Measurements from ENCODE around the gene GALNT12. TPM values are rescaled to one million over a fixed set of nuclear protein-coding genes. Genes with fewer than 3 reads are reported as not detected.

Gene GALNT12
- total and polyA plus RNA-seq, 3 experiments from 2014 or later, result 4.7 to 5.2 (median 4.9) TPM

DNA sequence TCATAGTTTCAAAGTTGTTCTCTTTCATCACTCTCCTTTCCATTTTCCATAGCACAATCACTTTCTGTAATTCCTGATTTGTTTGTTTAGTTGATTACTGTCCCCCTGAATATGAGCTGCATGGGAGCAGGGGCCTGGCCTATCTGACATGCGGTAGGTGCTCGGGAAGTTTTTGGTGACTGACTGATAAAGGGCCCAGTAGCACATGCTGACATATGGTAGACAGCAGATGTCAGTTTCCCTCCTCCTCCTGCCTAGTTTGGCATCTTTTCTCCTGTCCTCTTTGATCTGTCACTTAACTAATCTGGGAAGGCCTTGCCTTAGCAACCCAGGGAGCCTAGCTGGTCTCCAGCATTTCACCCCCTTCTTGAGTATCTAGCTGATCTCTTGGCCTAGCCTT, 14.4 kb downstream of the GALNT12 start:
- H3K36me3 ChIP-seq (ENCODE audit: insufficient read depth, low read length), result no peaks in the 10 kb centered on the region
- no peak overlapping the region for H3K27ac Mint-ChIP-seq
- H3K27ac ChIP-seq (ENCODE audit: low read depth, low read length), result no peak overlapping the region
- peaks cover 0 to 3% of the 10 kb centered on the region in 2 donors for H3K27me3 Mint-ChIP-seq
- H3K4me3 ChIP-seq (ENCODE audit: low read length), result no peak overlapping the region
- POLR2A ChIA-PET, result no interaction called here
- no peak for DNase-seq
- peaks cover 0 to 9% (median 0%) of the 10 kb centered on the region in 3 donors for H3K4me1 Mint-ChIP-seq
- H3K36me3 Mint-ChIP-seq, result peaks cover 0 to 31% (median 21%) of the 10 kb centered on the region in 3 donors
- H3K4me3 Mint-ChIP-seq, result no peak overlapping the region
- H3K9me3 Mint-ChIP-seq, result peaks cover 0 to 3% (median 0%) of the 10 kb centered on the region in 5 donors
- no peaks in the 10 kb centered on the region for H3K27me3 ChIP-seq (ENCODE audit: insufficient read depth, low read length, poor library complexity, severe bottlenecking)
- CTCF ChIA-PET, result interaction anchor here (1.0 kb wide), 1 partner anchor 15 kb away, joined by 3 read pairs; no protein-coding TSS in a partner anchor
- no peaks in the 10 kb centered on the region for H3K9me3 ChIP-seq (ENCODE audit: low read length)
- H3K4me1 ChIP-seq (ENCODE audit: insufficient read depth, low read length), result no peaks in the 10 kb centered on the region

DNA sequence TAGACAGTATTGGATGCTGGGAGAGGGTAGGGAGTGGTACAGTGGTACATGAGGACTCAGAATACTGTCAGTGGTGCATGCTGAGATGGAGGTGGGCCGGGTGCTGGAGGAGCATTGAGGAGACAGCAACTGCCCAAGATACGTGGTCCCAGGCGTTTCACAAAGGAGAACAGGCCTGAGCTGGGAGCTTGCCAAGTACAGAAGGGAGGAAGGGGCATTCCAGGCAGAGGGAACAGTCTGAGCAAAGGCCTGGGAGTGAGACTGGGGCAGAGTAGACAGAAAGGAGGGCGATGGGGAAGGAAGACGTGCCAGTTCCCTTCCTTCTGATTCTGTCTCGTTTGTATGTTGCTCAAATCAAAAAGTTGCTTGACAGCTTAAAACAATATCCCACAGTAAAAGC, 15.2 kb downstream of the GALNT12 start:
- Mint-ChIP-seq H3K9me3 (peaks cover 0 to 3% (median 0%) of the 10 kb centered on the region in 5 donors), H3K4me3 (no peak overlapping the region), H3K4me1 (peaks cover 0 to 9% (median 0%) of the 10 kb centered on the region in 3 donors), H3K36me3 (peaks cover 2 to 29% (median 24%) of the 10 kb centered on the region in 3 donors), H3K27me3 (peaks cover 0 to 3% of the 10 kb centered on the region in 2 donors), H3K27ac (no peak overlapping the region)
- POLR2A ChIA-PET, result no interaction called here
- DNase-seq, result no peak
- Histone ChIP-seq H3K9me3 (ENCODE audit: low read length) (no peaks in the 10 kb centered on the region), H3K4me3 (ENCODE audit: low read length) (no peak overlapping the region), H3K36me3 (ENCODE audit: insufficient read depth, low read length) (no peaks in the 10 kb centered on the region), H3K4me1 (ENCODE audit: insufficient read depth, low read length) (no peaks in the 10 kb centered on the region), H3K27ac (ENCODE audit: low read depth, low read length) (no peak overlapping the region), H3K27me3 (ENCODE audit: insufficient read depth, low read length, poor library complexity, severe bottlenecking) (no peaks in the 10 kb centered on the region)
- CTCF ChIA-PET, result interaction anchor here (1.0 kb wide), 1 partner anchor 16 kb away, joined by 3 read pairs; no protein-coding TSS in a partner anchor

DNA sequence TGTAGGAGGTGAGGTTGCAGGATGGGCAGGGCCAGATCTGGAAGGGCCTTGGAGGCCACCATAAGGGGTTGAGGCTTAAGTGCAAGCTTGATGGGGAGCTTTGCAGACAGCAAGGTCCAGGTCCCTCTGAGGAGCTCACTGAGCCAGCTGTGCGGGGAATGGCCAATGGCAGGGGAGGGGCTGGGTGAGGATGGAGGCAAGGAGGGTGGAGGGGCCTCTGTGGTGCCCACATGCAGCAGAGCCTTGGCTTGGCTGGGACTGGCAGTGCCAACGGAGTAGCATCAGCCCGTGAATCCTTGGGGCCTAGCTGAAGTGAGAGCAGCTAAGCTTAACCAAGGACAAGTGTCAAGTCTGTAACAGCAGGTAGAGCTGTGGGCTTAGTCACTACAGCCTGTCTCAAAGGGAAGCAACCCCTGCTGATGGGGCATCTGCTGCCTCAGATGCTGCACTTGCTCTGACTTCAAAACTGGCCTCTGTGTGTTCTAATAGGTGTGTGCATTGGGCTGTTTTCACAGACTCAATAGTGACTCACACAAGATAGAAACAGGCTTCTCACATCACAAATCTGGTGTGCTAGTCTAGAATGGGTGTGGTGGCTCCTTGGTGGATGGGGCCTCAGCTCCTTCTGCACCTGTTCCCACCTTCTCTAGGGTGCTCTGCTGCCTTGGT, 16.3 kb downstream of the GALNT12 start:
- Histone ChIP-seq H3K4me1 (ENCODE audit: insufficient read depth, low read length) (no peaks in the 10 kb centered on the region), H3K36me3 (ENCODE audit: insufficient read depth, low read length) (no peaks in the 10 kb centered on the region), H3K27me3 (ENCODE audit: insufficient read depth, low read length, poor library complexity, severe bottlenecking) (no peaks in the 10 kb centered on the region), H3K9me3 (ENCODE audit: low read length) (no peaks in the 10 kb centered on the region), H3K4me3 (ENCODE audit: low read length) (no peak overlapping the region), H3K27ac (ENCODE audit: low read depth, low read length) (no peak overlapping the region)
- H3K9me3 Mint-ChIP-seq, result peaks cover 0 to 2% (median 0%) of the 10 kb centered on the region in 5 donors
- CTCF ChIA-PET, result no interaction called here
- peaks cover 0 to 3% of the 10 kb centered on the region in 2 donors for H3K27me3 Mint-ChIP-seq
- peaks cover 0 to 9% (median 0%) of the 10 kb centered on the region in 3 donors for H3K4me1 Mint-ChIP-seq
- H3K36me3 Mint-ChIP-seq, result peaks cover 2 to 33% (median 15%) of the 10 kb centered on the region in 3 donors
- DNase-seq, result no peak
- peak overlapping the region in 1 of 8 donors; percentile 7 for H3K27ac Mint-ChIP-seq
- POLR2A ChIA-PET, result no interaction called here
- H3K4me3 Mint-ChIP-seq, result no peak overlapping the region

DNA sequence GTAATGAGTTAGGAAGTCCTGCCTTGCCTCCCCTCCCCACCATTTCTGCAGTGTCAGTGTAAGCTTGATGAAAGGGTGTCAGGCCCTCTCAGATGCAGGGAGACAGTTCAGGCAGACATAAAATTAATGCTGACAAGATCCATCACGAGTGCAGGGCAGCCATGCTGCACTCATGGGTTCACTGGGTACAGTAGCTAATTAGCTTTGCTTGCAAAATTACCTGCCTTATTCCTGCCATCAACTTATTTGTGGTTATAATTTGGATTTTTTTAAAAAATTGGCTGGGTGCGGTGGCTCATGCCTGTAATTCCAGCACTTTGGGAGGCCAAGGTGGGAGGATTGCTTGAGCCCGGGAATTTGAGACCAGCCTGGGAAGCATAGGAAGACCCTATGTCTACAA, 17.9 kb downstream of the GALNT12 start:
- H3K27me3 Mint-ChIP-seq, result peaks cover 0 to 3% of the 10 kb centered on the region in 2 donors
- Histone ChIP-seq H3K4me3 (ENCODE audit: low read length) (no peak overlapping the region), H3K9me3 (ENCODE audit: low read length) (no peaks in the 10 kb centered on the region), H3K27me3 (ENCODE audit: insufficient read depth, low read length, poor library complexity, severe bottlenecking) (no peaks in the 10 kb centered on the region), H3K36me3 (ENCODE audit: insufficient read depth, low read length) (no peaks in the 10 kb centered on the region), H3K4me1 (ENCODE audit: insufficient read depth, low read length) (no peaks in the 10 kb centered on the region), H3K27ac (ENCODE audit: low read depth, low read length) (no peak overlapping the region)
- no peaks in the 10 kb centered on the region for H3K9me3 Mint-ChIP-seq
- peaks cover 4 to 35% (median 6%) of the 10 kb centered on the region in 3 donors for H3K36me3 Mint-ChIP-seq
- no peak overlapping the region for H3K4me3 Mint-ChIP-seq
- ChIA-PET CTCF (no interaction called here), POLR2A (no interaction called here)
- no peaks in the 10 kb centered on the region for H3K4me1 Mint-ChIP-seq
- H3K27ac Mint-ChIP-seq, result no peak overlapping the region
- DNase-seq, result no peak

DNA sequence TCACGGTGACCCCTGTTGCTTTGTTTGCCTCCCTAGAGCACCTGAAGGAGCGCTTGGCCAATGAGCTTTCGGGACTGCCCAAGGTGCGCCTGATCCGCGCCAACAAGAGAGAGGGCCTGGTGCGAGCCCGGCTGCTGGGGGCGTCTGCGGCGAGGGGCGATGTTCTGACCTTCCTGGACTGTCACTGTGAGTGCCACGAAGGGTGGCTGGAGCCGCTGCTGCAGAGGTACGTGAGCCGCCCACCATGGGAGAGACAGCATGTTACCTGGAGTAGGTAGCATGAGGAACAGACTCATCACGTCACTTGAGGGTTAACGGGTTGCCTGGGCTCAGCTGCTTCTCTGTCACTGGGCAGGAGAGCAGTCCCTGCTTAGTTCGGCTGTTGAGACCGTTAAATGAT, 19.2 kb downstream of the GALNT12 start:
- CTCF ChIA-PET, result no interaction called here
- Mint-ChIP-seq H3K4me1 (no peaks in the 10 kb centered on the region), H3K27ac (no peak overlapping the region), H3K4me3 (no peak overlapping the region), H3K36me3 (peaks cover 4 to 42% (median 6%) of the 10 kb centered on the region in 3 donors), H3K9me3 (no peaks in the 10 kb centered on the region), H3K27me3 (peaks cover 0 to 3% of the 10 kb centered on the region in 2 donors)
- no peaks in the 10 kb centered on the region for H3K36me3 ChIP-seq (ENCODE audit: insufficient read depth, low read length)
- H3K27me3 ChIP-seq (ENCODE audit: insufficient read depth, low read length, poor library complexity, severe bottlenecking), result no peaks in the 10 kb centered on the region
- no peaks in the 10 kb centered on the region for H3K4me1 ChIP-seq (ENCODE audit: insufficient read depth, low read length)
- POLR2A ChIA-PET, result no interaction called here
- H3K27ac ChIP-seq (ENCODE audit: low read depth, low read length), result no peak overlapping the region
- H3K4me3 ChIP-seq (ENCODE audit: low read length), result no peak overlapping the region
- no peaks in the 10 kb centered on the region for H3K9me3 ChIP-seq (ENCODE audit: low read length)
- DNase-seq, result no peak

DNA sequence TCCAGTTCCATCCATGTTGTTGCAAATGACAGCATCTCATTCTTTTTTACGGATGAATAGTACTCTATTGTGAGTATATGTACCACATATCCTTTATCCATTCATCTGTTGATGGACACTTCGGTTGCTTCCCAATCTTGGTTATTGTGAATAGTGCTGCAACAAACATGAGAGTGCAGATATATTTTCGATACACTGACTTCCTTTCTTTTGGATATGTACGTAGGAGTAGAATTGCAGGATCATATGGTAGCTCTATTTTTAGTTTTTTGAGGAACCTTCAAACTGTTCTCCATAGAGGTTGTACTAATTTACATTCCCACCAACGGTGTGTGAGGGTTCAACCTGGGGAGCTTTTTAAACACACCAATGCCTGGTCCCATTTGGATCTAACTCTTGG, 22.3 kb downstream of the GALNT12 start:
- Histone ChIP-seq H3K27ac (ENCODE audit: low read depth, low read length) (no peak overlapping the region), H3K36me3 (ENCODE audit: insufficient read depth, low read length) (no peaks in the 10 kb centered on the region), H3K4me3 (ENCODE audit: low read length) (no peak overlapping the region), H3K27me3 (ENCODE audit: insufficient read depth, low read length, poor library complexity, severe bottlenecking) (no peaks in the 10 kb centered on the region), H3K4me1 (ENCODE audit: insufficient read depth, low read length) (no peaks in the 10 kb centered on the region), H3K9me3 (ENCODE audit: low read length) (no peaks in the 10 kb centered on the region)
- Mint-ChIP-seq H3K27me3 (no peaks in the 10 kb centered on the region), H3K4me1 (no peaks in the 10 kb centered on the region), H3K9me3 (no peaks in the 10 kb centered on the region), H3K4me3 (no peak overlapping the region), H3K36me3 (peaks cover 4 to 47% (median 12%) of the 10 kb centered on the region in 3 donors), H3K27ac (no peak overlapping the region)
- CTCF ChIA-PET, result no interaction called here
- DNase-seq, result no peak
- POLR2A ChIA-PET, result no interaction called here

DNA sequence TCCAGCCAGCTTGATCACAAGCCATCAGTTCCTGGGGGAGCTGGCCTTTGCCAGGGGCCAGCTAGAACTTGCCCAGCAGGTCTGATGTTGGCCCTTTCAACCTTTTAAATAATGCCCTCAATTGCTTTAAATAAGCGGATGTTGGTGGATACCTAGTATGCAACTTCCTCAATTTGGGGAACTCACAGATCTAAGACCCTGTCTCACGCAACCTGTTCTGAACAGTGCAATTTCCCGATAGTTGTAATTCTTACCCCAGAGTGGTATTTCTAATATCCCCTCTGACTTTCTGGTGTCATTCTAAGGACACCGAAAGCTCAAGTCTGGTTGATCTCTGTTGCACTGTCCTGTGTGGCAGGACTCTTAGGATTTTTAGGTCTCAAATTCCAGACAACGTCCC, 23.1 kb downstream of the GALNT12 start:
- CTCF ChIA-PET, result no interaction called here
- no peaks in the 10 kb centered on the region for H3K27me3 Mint-ChIP-seq
- no peak overlapping the region for H3K4me3 Mint-ChIP-seq
- POLR2A ChIA-PET, result no interaction called here
- no peaks in the 10 kb centered on the region for H3K4me1 Mint-ChIP-seq
- H3K36me3 Mint-ChIP-seq, result peaks cover 4 to 54% (median 17%) of the 10 kb centered on the region in 3 donors
- Histone ChIP-seq H3K9me3 (ENCODE audit: low read length) (no peaks in the 10 kb centered on the region), H3K4me1 (ENCODE audit: insufficient read depth, low read length) (no peaks in the 10 kb centered on the region), H3K4me3 (ENCODE audit: low read length) (no peak overlapping the region), H3K27ac (ENCODE audit: low read depth, low read length) (no peak overlapping the region), H3K36me3 (ENCODE audit: insufficient read depth, low read length) (no peaks in the 10 kb centered on the region), H3K27me3 (ENCODE audit: insufficient read depth, low read length, poor library complexity, severe bottlenecking) (no peaks in the 10 kb centered on the region)
- no peak for DNase-seq
- H3K9me3 Mint-ChIP-seq, result no peaks in the 10 kb centered on the region
- H3K27ac Mint-ChIP-seq, result no peak overlapping the region

DNA sequence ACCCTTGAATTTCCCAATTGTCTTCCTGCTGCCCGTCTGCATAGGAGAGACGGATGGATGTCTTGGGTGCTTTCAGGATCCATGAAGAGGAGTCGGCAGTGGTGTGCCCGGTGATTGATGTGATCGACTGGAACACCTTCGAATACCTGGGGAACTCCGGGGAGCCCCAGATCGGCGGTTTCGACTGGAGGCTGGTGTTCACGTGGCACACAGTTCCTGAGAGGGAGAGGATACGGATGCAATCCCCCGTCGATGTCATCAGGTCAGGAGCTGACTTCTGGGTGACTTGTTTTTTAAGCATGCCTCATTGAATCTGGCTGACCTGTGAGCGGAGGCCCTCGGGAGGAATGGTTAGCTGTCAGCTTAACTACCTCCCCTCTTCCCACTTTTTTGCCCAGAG, 24.2 kb downstream of the GALNT12 start:
- H3K27me3 ChIP-seq (ENCODE audit: insufficient read depth, low read length, poor library complexity, severe bottlenecking), result no peaks in the 10 kb centered on the region
- no peak for DNase-seq
- Mint-ChIP-seq H3K27ac (no peak overlapping the region), H3K27me3 (no peaks in the 10 kb centered on the region), H3K9me3 (no peaks in the 10 kb centered on the region), H3K4me1 (no peaks in the 10 kb centered on the region), H3K4me3 (no peak overlapping the region), H3K36me3 (peaks cover 4 to 55% (median 20%) of the 10 kb centered on the region in 3 donors)
- H3K4me1 ChIP-seq (ENCODE audit: insufficient read depth, low read length), result no peaks in the 10 kb centered on the region
- CTCF ChIA-PET, result no interaction called here
- H3K27ac ChIP-seq (ENCODE audit: low read depth, low read length), result no peak overlapping the region
- POLR2A ChIA-PET, result no interaction called here
- H3K36me3 ChIP-seq (ENCODE audit: insufficient read depth, low read length), result peaks cover 3% of the 10 kb centered on the region
- H3K9me3 ChIP-seq (ENCODE audit: low read length), result no peaks in the 10 kb centered on the region
- H3K4me3 ChIP-seq (ENCODE audit: low read length), result no peak overlapping the region

All from CD8-positive, alpha-beta memory T cell (primary cell).